SK-N-SH (cell line): Measurements from ENCODE around the gene SHE. TPM values are rescaled to one million over a fixed set of nuclear protein-coding genes. Genes with fewer than 3 reads are reported as not detected.

Experiments
- CTCF ChIA-PET: fragments of 300-600, 350-600 bp; formaldehyde crosslinking; extraction: SDS; loops from one replicate; lab custom pipeline; 2021; lab: Yijun Ruan, JAX
- POLR2A ChIA-PET: fragments of 350-600 bp; sonication (Branson Sonifier 250); formaldehyde crosslinking; extraction: SDS; loops from one replicate; lab custom pipeline; 2020; ENCODE audit warnings: antibody characterized with exemption, inconsistent platforms; lab: Yijun Ruan, JAX
- DNase-seq: peaks from one replicate; pipeline ENCODE4 v3.0.0; 2012
- H2AFZ ChIP-seq: fragments of 200-600 bp; sonication (generic); 2 replicates; pipeline ENCODE4 v1.8.1; 2016; ENCODE audit warnings: antibody characterized with exemption, mild to moderate bottlenecking, low read depth
- H3F3A ChIP-seq: fragments of 200-600 bp; sonication (generic); replicated peaks from 2 replicates; pipeline ENCODE3; 2016; ENCODE audit warnings: antibody characterized with exemption, mild to moderate bottlenecking; ENCODE audit not compliant: insufficient read depth
- H3K27ac ChIP-seq, 2 experiments: fragments of 200-500 bp in 1 of 2; fragments of 200-600 bp in 1 of 2; sonication (Bioruptor generic) in 1 of 2; sonication (generic), shearing (Covaris generic) in 1 of 2; 2 replicates each; pipeline versions ENCODE4 v1.5.1 to v1.6.1; 2014 to 2016; ENCODE audit warnings: low read depth in 2 of 2, inconsistent platforms in 1 of 2, low read length in 1 of 2, mild to moderate bottlenecking in 1 of 2, mixed read lengths in 1 of 2
- H3K27me3 ChIP-seq: fragments of 200-600 bp; sonication (generic), shearing (Covaris generic); 2 replicates; pipeline ENCODE4 v1.6.1; 2016; ENCODE audit warnings: mixed run types; ENCODE audit not compliant: insufficient read depth
- H3K36me3 ChIP-seq, 2 experiments: fragments of 200-500 bp in 1 of 2; fragments of 200-600 bp in 1 of 2; sonication (Bioruptor generic) in 1 of 2; sonication (generic) in 1 of 2; replicated peaks in 1 of 2; 2 replicates each; pipeline versions ENCODE3 to v1.5.1; 2014 to 2016; ENCODE audit warnings: low read length in 1 of 2, mild to moderate bottlenecking in 1 of 2; ENCODE audit not compliant: insufficient read depth in 2 of 2, control insufficient read depth in 1 of 2
- H3K4me1 ChIP-seq, 2 experiments: fragments of 200-500 bp in 1 of 2; fragments of 200-600 bp in 1 of 2; sonication (Bioruptor generic) in 1 of 2; sonication (generic), shearing (Covaris generic) in 1 of 2; 2 replicates each; pipeline versions ENCODE4 v1.5.1 to v1.6.1; 2014 to 2016; ENCODE audit warnings: low read depth in 1 of 2, low read length in 1 of 2, mixed run types in 1 of 2; ENCODE audit not compliant: insufficient read depth in 2 of 2, control insufficient read depth in 1 of 2
- H3K4me2 ChIP-seq: fragments of 200-600 bp; sonication (generic), shearing (Covaris generic); 2 replicates; pipeline ENCODE4 v1.6.1; 2017; ENCODE audit warnings: mixed run types
- H3K4me3 ChIP-seq, 2 experiments: fragments of 200-500 bp in 1 of 2; fragments of 200-600 bp in 1 of 2; sonication (Bioruptor generic) in 1 of 2; sonication (generic), shearing (Covaris generic) in 1 of 2; 2 replicates each; pipeline versions ENCODE4 v1.5.1 to v1.8.1; 2014 to 2016; ENCODE audit warnings: low read depth in 2 of 2, inconsistent platforms in 1 of 2, low read length in 1 of 2, mild to moderate bottlenecking in 1 of 2, mixed read lengths in 1 of 2, moderate library complexity in 1 of 2
- H3K79me2 ChIP-seq: fragments of 200-600 bp; sonication (generic); 2 replicates; pipeline ENCODE4 v1.8.1; 2017; ENCODE audit warnings: mild to moderate bottlenecking; ENCODE audit not compliant: insufficient read depth
- H3K9ac ChIP-seq: fragments of 200-600 bp; sonication (generic); 2 replicates; pipeline ENCODE4 v1.6.1; 2017; ENCODE audit warnings: mixed run types
- H3K9me2 ChIP-seq: fragments of 200-600 bp; sonication (generic); 2 replicates; pipeline ENCODE4 v1.6.1; 2017; ENCODE audit warnings: mixed run types
- H3K9me3 ChIP-seq: fragments of 200-600 bp; sonication (generic); 2 replicates; pipeline ENCODE4 v1.6.1; 2017; ENCODE audit warnings: mixed run types, mild to moderate bottlenecking, moderate library complexity
- H4K20me1 ChIP-seq: fragments of 200-600 bp; sonication (generic); 2 replicates; pipeline ENCODE4 v1.6.1; 2017; ENCODE audit warnings: mild to moderate bottlenecking, mixed run types; ENCODE audit not compliant: insufficient read depth
- EZH2phosphoT487 ChIP-seq: fragments of 200-600 bp; sonication (generic); IDR thresholded peaks from 2 replicates; pipeline ENCODE4 v1.6.1; 2017; ENCODE audit warnings: low read depth, mixed run types, mild to moderate bottlenecking, antibody characterized with exemption, moderate library complexity, borderline replicate concordance
- FOXJ3 ChIP-seq: sonication (generic); formaldehyde crosslinking; IDR thresholded peaks from 2 replicates; pipeline ENCODE4 v1.5.1; 2020; ENCODE audit warnings: mild to moderate bottlenecking, missing genetic modification reagents
- FOXM1 ChIP-seq: IDR thresholded peaks from 2 replicates; pipeline ENCODE4 v1.4.0; 2012; ENCODE audit warnings: low read depth, mild to moderate bottlenecking
- GABPA ChIP-seq: IDR thresholded peaks from 2 replicates; pipeline ENCODE4 v1.4.0; 2012; ENCODE audit warnings: low read depth, mild to moderate bottlenecking
- GATA2 ChIP-seq: sonication (generic); formaldehyde crosslinking; IDR thresholded peaks from 2 replicates; pipeline ENCODE4 v1.5.0; 2020; ENCODE audit warnings: mild to moderate bottlenecking, missing genetic modification reagents
- POLR2AphosphoS5 ChIP-seq: IDR thresholded peaks from 2 replicates; pipeline ENCODE4 v1.6.1; 2012; ENCODE audit warnings: low read depth, low read length
- RCOR1 ChIP-seq: fragments of 150-350 bp; IDR thresholded peaks from 2 replicates; pipeline ENCODE4 v1.6.1; 2017; ENCODE audit warnings: antibody characterized with exemption, low read length
- RXRA ChIP-seq: IDR thresholded peaks from 2 replicates; pipeline ENCODE4 v1.4.0; 2012; ENCODE audit warnings: low read depth, mild to moderate bottlenecking, borderline replicate concordance
- TAF1 ChIP-seq: IDR thresholded peaks from 2 replicates; pipeline ENCODE4 v1.6.1; 2012; ENCODE audit warnings: low read depth, mild to moderate bottlenecking, low read length, moderate library complexity, borderline replicate concordance
- YY1 ChIP-seq: IDR thresholded peaks from 2 replicates; pipeline ENCODE4 v1.4.0; 2012; ENCODE audit warnings: low read depth, mild to moderate bottlenecking
- WGBS: methylation state at CpG from one replicate; pipeline ENCODE4 v1.1.6; 2017; ENCODE audit warnings: low lambda C conversion rate; 5-methylcytosine and 5-hydroxymethylcytosine counted together
- polyA plus RNA-seq, 3 experiments: library from polyadenylated mRNA; depleted of rRNA; stranded (reverse); fragments of >200 nt; gene quantifications; 2 replicates each; pipeline ENCODE4 v1.2.3, GENCODE V29; 2012
- TF ChIP-seq, protein P1 (sequence below): fragments of 150-350 bp; IDR thresholded peaks from 2 replicates; pipeline ENCODE4 v1.6.1; 2017; ENCODE audit warnings: antibody characterized with exemption, low read length, low read depth, borderline replicate concordance
- TF ChIP-seq, protein P2 (sequence below): IDR thresholded peaks from 2 replicates; pipeline ENCODE4; 2012

The SHE gene
- polyA plus RNA-seq, 1 of the 3 experiments (the other 2 are of a cell fraction), result not detected

DNA sequence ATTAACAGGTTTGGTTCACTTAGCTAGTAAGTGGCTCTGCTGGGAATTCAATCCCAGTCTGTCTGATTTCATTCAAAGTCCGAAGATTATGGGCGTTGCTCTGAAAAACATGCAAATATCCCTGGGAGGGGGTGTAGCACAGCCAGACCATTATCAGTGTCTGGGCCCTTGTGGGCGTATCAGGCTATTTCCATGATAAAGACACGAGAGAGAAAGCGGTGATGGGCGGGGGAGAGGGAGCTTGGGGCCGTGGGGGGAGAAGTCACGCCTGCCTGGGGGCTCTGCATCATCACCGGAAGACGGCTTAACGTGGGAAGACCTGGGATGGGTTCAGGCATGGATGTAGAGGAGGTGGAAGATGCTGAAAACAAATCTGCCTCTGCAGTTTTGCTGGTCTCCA, 71.3 kb downstream of the SHE start:
- DNase-seq, result no peak
- H3K36me3 ChIP-seq, result no peaks in the 10 kb centered on the region
- H3K9me2 ChIP-seq, result no peaks in the 10 kb centered on the region
- no peaks in the 10 kb centered on the region for H3K9me3 ChIP-seq
- no peak overlapping the region for H3K27ac ChIP-seq
- H3K4me1 ChIP-seq, result peaks cover 0 to 12% of the 10 kb centered on the region in 2 experiments; a peak in 1 of 4 replicates
- peaks cover 10% of the 10 kb centered on the region for H3F3A ChIP-seq
- H3K79me2 ChIP-seq, result no peaks in the 10 kb centered on the region
- ChIA-PET CTCF (interaction anchor here (1.0 to 1.5 kb wide), 3 partner anchors 12 to 23 kb away, joined by 3 read pairs; no protein-coding TSS in a partner anchor), POLR2A (no interaction called here)
- no peaks in the 10 kb centered on the region for H3K27me3 ChIP-seq
- no peak overlapping the region for H2AFZ ChIP-seq
- H3K9ac ChIP-seq, result no peak overlapping the region
- H4K20me1 ChIP-seq, result no peaks in the 10 kb centered on the region
- no peak for TF ChIP-seq YY1
- TF ChIP-seq FOXJ3 (CRISPR knock-in tag), result no peak
- no peak for TF ChIP-seq GATA2 (CRISPR knock-in tag)
- TF ChIP-seq RCOR1, result no peak
- no peak for TF ChIP-seq EZH2phosphoT487
- no peak overlapping the region for H3K4me3 ChIP-seq
- H3K4me2 ChIP-seq, result no peak overlapping the region
- 83% methylated on average over 11 of the region's 11 CpGs for WGBS

DNA sequence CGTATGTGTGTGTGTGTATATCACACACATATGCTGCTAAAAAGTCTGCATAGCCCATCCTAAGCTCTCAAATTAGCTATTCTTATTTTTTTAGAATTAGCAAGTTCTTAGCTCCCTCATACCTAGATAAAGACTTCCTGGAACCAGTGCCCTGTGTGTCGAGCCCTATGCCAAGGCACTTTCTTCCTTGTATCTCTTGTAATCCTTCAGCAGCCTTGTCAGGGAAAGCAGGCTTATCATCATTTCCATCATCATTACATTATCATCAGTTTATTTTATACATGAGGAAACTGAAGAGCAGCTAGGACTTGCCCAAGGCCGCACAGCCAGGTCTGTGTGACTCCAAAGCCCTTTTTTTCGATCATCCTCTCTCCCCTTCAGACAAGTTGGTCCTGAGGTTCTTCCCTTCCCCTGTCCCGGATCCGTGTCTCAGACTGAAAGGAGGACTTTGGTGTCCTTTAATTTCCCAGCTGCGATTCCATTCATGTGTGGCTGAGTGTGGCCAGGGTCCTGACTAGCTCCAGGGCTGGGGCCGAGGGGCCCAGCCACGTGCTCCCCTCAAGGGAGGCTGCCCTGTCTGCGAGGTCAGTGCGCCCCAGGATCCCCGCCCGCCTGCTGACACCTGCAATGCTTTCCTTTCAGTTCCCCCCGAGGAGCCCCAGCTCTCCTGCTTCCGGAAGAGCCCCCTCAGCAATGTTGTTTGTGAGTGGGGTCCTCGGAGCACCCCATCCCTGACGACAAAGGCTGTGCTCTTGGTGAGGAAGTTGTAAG, 72.2 kb downstream of the SHE start:
- no peaks in the 10 kb centered on the region for H4K20me1 ChIP-seq
- no peak for TF ChIP-seq FOXM1
- TF ChIP-seq POLR2AphosphoS5, result no peak
- TF ChIP-seq GATA2 (CRISPR knock-in tag), result no peak
- TF ChIP-seq RCOR1, result no peak
- no peak for TF ChIP-seq GABPA
- no peak for TF ChIP-seq RXRA
- no peak for TF ChIP-seq TAF1
- TF ChIP-seq, protein P1, sequence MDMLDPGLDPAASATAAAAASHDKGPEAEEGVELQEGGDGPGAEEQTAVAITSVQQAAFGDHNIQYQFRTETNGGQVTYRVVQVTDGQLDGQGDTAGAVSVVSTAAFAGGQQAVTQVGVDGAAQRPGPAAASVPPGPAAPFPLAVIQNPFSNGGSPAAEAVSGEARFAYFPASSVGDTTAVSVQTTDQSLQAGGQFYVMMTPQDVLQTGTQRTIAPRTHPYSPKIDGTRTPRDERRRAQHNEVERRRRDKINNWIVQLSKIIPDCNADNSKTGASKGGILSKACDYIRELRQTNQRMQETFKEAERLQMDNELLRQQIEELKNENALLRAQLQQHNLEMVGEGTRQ, result no peak
- TF ChIP-seq, protein P2, sequence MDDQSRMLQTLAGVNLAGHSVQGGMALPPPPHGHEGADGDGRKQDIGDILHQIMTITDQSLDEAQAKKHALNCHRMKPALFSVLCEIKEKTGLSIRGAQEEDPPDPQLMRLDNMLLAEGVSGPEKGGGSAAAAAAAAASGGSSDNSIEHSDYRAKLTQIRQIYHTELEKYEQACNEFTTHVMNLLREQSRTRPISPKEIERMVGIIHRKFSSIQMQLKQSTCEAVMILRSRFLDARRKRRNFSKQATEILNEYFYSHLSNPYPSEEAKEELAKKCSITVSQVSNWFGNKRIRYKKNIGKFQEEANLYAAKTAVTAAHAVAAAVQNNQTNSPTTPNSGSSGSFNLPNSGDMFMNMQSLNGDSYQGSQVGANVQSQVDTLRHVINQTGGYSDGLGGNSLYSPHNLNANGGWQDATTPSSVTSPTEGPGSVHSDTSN, result no peak
- TF ChIP-seq EZH2phosphoT487, result no peak
- TF ChIP-seq, all 33 proteins: peak for 0
- no peaks in the 10 kb centered on the region for H3K79me2 ChIP-seq
- no peak overlapping the region for H3K9ac ChIP-seq
- H3K9me3 ChIP-seq, result no peaks in the 10 kb centered on the region
- no peaks in the 10 kb centered on the region for H3K27me3 ChIP-seq
- H3F3A ChIP-seq, result peaks cover 10% of the 10 kb centered on the region
- ChIA-PET CTCF (no interaction called here), POLR2A (no interaction called here)
- peaks cover 0 to 12% of the 10 kb centered on the region in 2 experiments; a peak in 1 of 4 replicates for H3K4me1 ChIP-seq
- no peak for DNase-seq
- no peak overlapping the region for H3K4me2 ChIP-seq
- no peak overlapping the region for H3K4me3 ChIP-seq
- H3K36me3 ChIP-seq, result no peaks in the 10 kb centered on the region
- H2AFZ ChIP-seq, result no peak overlapping the region
- no peak overlapping the region for H3K27ac ChIP-seq
- WGBS, result 91% methylated on average over 16 of the region's 17 CpGs
- no peaks in the 10 kb centered on the region for H3K9me2 ChIP-seq

Other genes with a start within 250 kb of the SHE start
- gene HAX1, start 229.8 kb downstream of the SHE start, polyA plus RNA-seq (2012; rRNA removed), result 74.1 and 106 TPM in 2 replicates
- gene AQP10, start 181.3 kb downstream of the SHE start, polyA plus RNA-seq (2012; rRNA removed), result 0.02 and 0.13 TPM in 2 replicates
- 42.7 and 50.7 TPM in 2 replicates for gene ATP8B2, start 176.9 kb downstream of the SHE start, polyA plus RNA-seq (2012; rRNA removed)
- gene IL6R, start 97.1 kb downstream of the SHE start, polyA plus RNA-seq (2012; rRNA removed), result 1.4 and 2.8 TPM in 2 replicates
- gene TDRD10, start 193 bp downstream of the SHE start, polyA plus RNA-seq (2012; rRNA removed), result not detected in 2 replicates
- 12.5 and 15.2 TPM in 2 replicates for gene UBE2Q1, start 56.2 kb upstream of the SHE start, polyA plus RNA-seq (2012; rRNA removed)
- 0.64 and 0.93 TPM in 2 replicates for gene CHRNB2, start 65.4 kb upstream of the SHE start, polyA plus RNA-seq (2012; rRNA removed)
- 61.1 and 87.9 TPM in 2 replicates for gene ADAR, start 105.8 kb upstream of the SHE start, polyA plus RNA-seq (2012; rRNA removed)